ENCODE results near the gene STRIP1. TPM values are rescaled to one million over a fixed set of nuclear protein-coding genes. Genes with fewer than 3 reads are reported as not detected.

Gene STRIP1
- total and polyA plus RNA-seq, 10 of the 15 experiments (the other 5 are each of a cell fraction or from before 2014, with no cell fraction given), result 6.3 to 26.6 (median 18.0) TPM

GRCh38 chr1:110061341-110061740 lies 26.9 kb downstream of the STRIP1 start (continued):
- no peak for TF ChIP-seq ZNF384 (IDR thresholded peaks at IDR 0.05; ENCODE audit: borderline replicate concordance, low read depth, low read length)

GRCh38 chr1:110062612-110063011 lies 28.2 kb downstream of the STRIP1 start:
- WGBS (ENCODE audit: insufficient coverage, insufficient replicate concordance, low lambda C conversion rate, missing lambda C conversion rate), result 71% methylated on average over 2 of the region's 2 CpGs
- SMC1A ChIA-PET (ENCODE audit: uncharacterized antibody, unreplicated experiment), result interaction anchor here (1.0 kb wide), 1 partner anchor 25 kb away, joined by 3 read pairs; no protein-coding TSS in a partner anchor
- no TSS peak for BruUV-seq (replicated peaks)
- Histone ChIP-seq H3K36me3 (ENCODE audit: control insufficient read depth in 2 of 2, insufficient read depth in 2 of 2, low read length in 1 of 2) (no peaks in the 10 kb centered on the region; a peak in 2 of 4 replicates), H3K9ac (ENCODE audit: control insufficient read depth, insufficient read depth, low read length) (no peak overlapping the region), H2AFZ (ENCODE audit: control insufficient read depth, low read depth, low read length) (no peak overlapping the region), H3K4me1 (ENCODE audit: control insufficient read depth, insufficient read depth, low read length) (no peaks in the 10 kb centered on the region), H4K20me1 (ENCODE audit: control insufficient read depth, insufficient read depth) (peaks cover 7% of the 10 kb centered on the region; the same call in 1 of the 2 replicates), H3K27me3 (replicated peaks in 1 of 2; ENCODE audit: control insufficient read depth in 2 of 2, insufficient read depth in 2 of 2, low read length in 1 of 2) (peaks cover 7 to 9% of the 10 kb centered on the region in 2 experiments; a peak in 3 of 4 replicates), H3K4me2 (ENCODE audit: control insufficient read depth, insufficient read depth) (no peak overlapping the region), H3K27ac (ENCODE audit: control insufficient read depth, insufficient read depth) (no peak overlapping the region), H3K79me2 (ENCODE audit: control insufficient read depth, insufficient read depth, low read length) (no peaks in the 10 kb centered on the region), H3K9me3 (replicated peaks; ENCODE audit: control insufficient read depth, insufficient read depth, low read length) (no peaks in the 10 kb centered on the region), H3K4me3 (no peak overlapping the region)
- no peak for ATAC-seq
- intact Hi-C loops (cut with micrococcal nuclease; ENCODE audit: unreplicated experiment), result no loop called here
- DNase-seq (ENCODE audit: low read depth, low spot score), result no peak
- CTCF ChIA-PET, result interaction anchor here (0.9 to 6.9 kb wide), 5 partner anchors 8 to 32 kb away, joined by 3 to 57 read pairs (median 4); no protein-coding TSS in a partner anchor
- FAIRE-seq, result no peak
- POLR2A ChIA-PET, result interaction anchor here (0.5 kb wide), 1 partner anchor 1229 kb away, joined by 3 read pairs; no protein-coding TSS in a partner anchor
- in situ Hi-C loops (cut with MboI), result no loop called here
- RAD21 ChIA-PET (ENCODE audit: unreplicated experiment), result interaction anchor here (0.6 kb wide), 1 partner anchor 322 kb away, joined by 3 read pairs; no protein-coding TSS in a partner anchor
- TF ChIP-seq GATAD2B (conservative IDR thresholded peaks at IDR 0.05; ENCODE audit: low read depth), result no peak
- no peak for TF ChIP-seq CREM (IDR thresholded peaks at IDR 0.05; ENCODE audit: low read depth)
- TF ChIP-seq SIN3A (IDR thresholded peaks at IDR 0.05; ENCODE audit: low read depth, low read length), result no peak
- no peak for TF ChIP-seq PKNOX1 (IDR thresholded peaks at IDR 0.05)
- TF ChIP-seq CBX3 (IDR thresholded peaks at IDR 0.05; ENCODE audit: borderline replicate concordance, low read depth), result no peak
- TF ChIP-seq E2F4 (IDR thresholded peaks at IDR 0.05; ENCODE audit: low read depth, low read length), result no peak
- TF ChIP-seq RFX5 (IDR thresholded peaks at IDR 0.05; ENCODE audit: low read depth, low read length), result no peak
- TF ChIP-seq ZBTB11 (CRISPR knock-in tag; IDR thresholded peaks at IDR 0.05), result no peak
- no peak for TF ChIP-seq ZNF592 (IDR thresholded peaks at IDR 0.05)
